GM18511 (cell line): ENCODE measurements around the gene C1GALT1.

Experiments
- ATAC-seq: cut with Tn5 transposase; IDR thresholded peaks from one replicate; pipeline ENCODE4 v1.9.1; 2021; ENCODE audit warnings: mild to moderate bottlenecking, moderate library complexity; ENCODE audit not compliant: unreplicated experiment

C1GALT1 gene

GRCh38 chr7:7265081-7266075 lies 83.0 kb downstream of the C1GALT1 start:
- ATAC-seq, result no peak

- ATAC-seq, result no peak
Observed at GRCh38 chr7:7266257-7266881, 84.0 kb downstream of the C1GALT1 start.

GRCh38 chr7:7271094-7271874 lies 88.9 kb downstream of the C1GALT1 start:
- ATAC-seq, result no peak

GRCh38 chr7:7272294-7272693 lies 90.0 kb downstream of the C1GALT1 start:
- no peak for ATAC-seq

GRCh38 chr7:7274782-7275181 lies 92.4 kb downstream of the C1GALT1 start:
- ATAC-seq, result no peak

- no peak for ATAC-seq
Observed at GRCh38 chr7:7276161-7276560, 93.8 kb downstream of the C1GALT1 start.

GRCh38 chr7:7290429-7291122 lies 108.2 kb downstream of the C1GALT1 start:
- no peak for ATAC-seq

- ATAC-seq, result no peak
Observed at GRCh38 chr7:7292085-7292484, 109.7 kb downstream of the C1GALT1 start.

GRCh38 chr7:7292608-7293007 lies 110.3 kb downstream of the C1GALT1 start:
- no peak for ATAC-seq

- no peak for ATAC-seq
Observed at GRCh38 chr7:7293092-7293491, 110.7 kb downstream of the C1GALT1 start.

- no peak for ATAC-seq
Observed at GRCh38 chr7:7294911-7295310, 112.6 kb downstream of the C1GALT1 start.
